Measurements from ENCODE around the gene SULT1A3. TPM values are rescaled to one million over a fixed set of nuclear protein-coding genes. Genes with fewer than 3 reads are reported as not detected.

Gene SULT1A3
- total RNA-seq, 1 donor from 2014 or later = 1.3 TPM

Other genes with a start within 250 kb of the SULT1A3 start
- 89.8 and 92.2 TPM in 2 replicates for gene TMEM219, start 237.2 kb upstream of the SULT1A3 start, total RNA-seq
- gene TAOK2, start 225.4 kb upstream of the SULT1A3 start, total RNA-seq = 49.9 and 75.7 TPM in 2 replicates
- gene HIRIP3, start 203.6 kb upstream of the SULT1A3 start, total RNA-seq = 11.9 and 12.7 TPM in 2 replicates
- gene INO80E, start 203.0 kb upstream of the SULT1A3 start, total RNA-seq = 43.8 and 97.6 TPM in 2 replicates
- gene DOC2A, start 188.2 kb upstream of the SULT1A3 start, total RNA-seq = not detected in 2 replicates
- not detected in 2 replicates for gene C16orf92, start 176.1 kb upstream of the SULT1A3 start, total RNA-seq
- gene TLCD3B, start 168.0 kb upstream of the SULT1A3 start, total RNA-seq = 0.21 and 1.0 TPM in 2 replicates
- gene ALDOA, start 133.5 kb upstream of the SULT1A3 start, total RNA-seq = 2,927 and 3,693 TPM in 2 replicates
- gene PPP4C, start 123.3 kb upstream of the SULT1A3 start, total RNA-seq = 79.8 and 80.3 TPM in 2 replicates
- gene TBX6, start 107.3 kb upstream of the SULT1A3 start, total RNA-seq = 0.45 and 1.4 TPM in 2 replicates
- 41.3 and 52.2 TPM in 2 replicates for gene YPEL3, start 103.0 kb upstream of the SULT1A3 start, total RNA-seq
- gene GDPD3, start 85.7 kb upstream of the SULT1A3 start, total RNA-seq = 0.24 and 0.47 TPM in 2 replicates
- gene MAPK3, start 76.0 kb upstream of the SULT1A3 start, total RNA-seq = 13.7 and 20.9 TPM in 2 replicates
- 0.21 and 1.5 TPM in 2 replicates for gene CORO1A, start 15.7 kb upstream of the SULT1A3 start, total RNA-seq
- 66.2 and 236 TPM in 2 replicates for gene BOLA2B, start 5.6 kb upstream of the SULT1A3 start, total RNA-seq
- gene SLX1A, start 5.4 kb upstream of the SULT1A3 start, total RNA-seq = 12.7 and 26.6 TPM in 2 replicates
- gene NPIPB13, start 49.2 kb downstream of the SULT1A3 start, total RNA-seq = 1.7 and 2.4 TPM in 2 replicates
- 41.1 and 51.1 TPM in 2 replicates for gene CD2BP2, start 156.1 kb downstream of the SULT1A3 start, total RNA-seq
- gene TBC1D10B, start 171.2 kb downstream of the SULT1A3 start, total RNA-seq = 40.3 and 50.5 TPM in 2 replicates
- 6,226 and 7,274 TPM in 2 replicates for gene MYL11, start 175.5 kb downstream of the SULT1A3 start, total RNA-seq
- gene SEPTIN1, start 183.3 kb downstream of the SULT1A3 start, total RNA-seq = 0.13 TPM in 1 of 2 replicates, not detected in the other
- 13.2 and 20.8 TPM in 2 replicates for gene ZNF48, start 196.2 kb downstream of the SULT1A3 start, total RNA-seq
- gene ZNF771, start 208.4 kb downstream of the SULT1A3 start, total RNA-seq = 27.7 and 33.6 TPM in 2 replicates
- gene DCTPP1, start 230.8 kb downstream of the SULT1A3 start, total RNA-seq = 8.6 and 12.5 TPM in 2 replicates
- gene SEPHS2, start 246.6 kb downstream of the SULT1A3 start, total RNA-seq = 6.8 and 7.8 TPM in 2 replicates

All from myocyte (in vitro differentiated cells).